ENCODE data around the gene LRSAM1.

LRSAM1 gene

DNA sequence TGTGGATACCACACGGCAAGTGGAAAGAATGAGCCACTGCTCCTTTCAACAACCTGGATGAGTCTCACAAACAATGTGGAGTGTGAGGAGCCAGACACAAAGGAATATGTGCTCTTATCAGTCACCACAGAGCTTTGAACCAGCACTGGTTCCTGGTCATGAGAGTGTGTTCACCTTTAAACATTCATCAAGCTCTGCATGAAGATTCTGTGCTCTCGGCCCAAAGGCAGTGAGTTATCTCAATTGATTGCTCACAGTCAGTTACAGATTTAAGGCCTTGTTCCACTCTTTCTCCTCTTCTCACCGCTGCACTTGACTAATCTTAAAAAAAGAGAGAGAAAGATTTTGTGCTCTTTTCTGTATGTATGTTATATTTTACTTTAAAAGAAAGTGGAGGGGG lies 19.4 kb downstream of the LRSAM1 start:
- FAIRE-seq (peak; percentile 38), DNase-seq (ENCODE audit: insufficient read length, low spot score) (no peak)
- no peak for TF ChIP-seq POLR2AphosphoS5 (IDR thresholded peaks at IDR 0.05; ENCODE audit: low read depth, low read length)
- TF ChIP-seq SPI1 (IDR thresholded peaks at IDR 0.05; ENCODE audit: low read depth, low read length) = no peak
- TF ChIP-seq PAX5 (IDR thresholded peaks at IDR 0.05; ENCODE audit: insufficient read depth, low read length, severe bottlenecking) = no peak
- TF ChIP-seq POU2F2 (IDR thresholded peaks at IDR 0.05; ENCODE audit: low read depth, low read length) = no peak
- no peak for TF ChIP-seq POLR2A (IDR thresholded peaks at IDR 0.05; ENCODE audit: low read depth, low read length)
- no peak for TF ChIP-seq TAF1 (IDR thresholded peaks at IDR 0.05; ENCODE audit: low read depth, low read length)

DNA sequence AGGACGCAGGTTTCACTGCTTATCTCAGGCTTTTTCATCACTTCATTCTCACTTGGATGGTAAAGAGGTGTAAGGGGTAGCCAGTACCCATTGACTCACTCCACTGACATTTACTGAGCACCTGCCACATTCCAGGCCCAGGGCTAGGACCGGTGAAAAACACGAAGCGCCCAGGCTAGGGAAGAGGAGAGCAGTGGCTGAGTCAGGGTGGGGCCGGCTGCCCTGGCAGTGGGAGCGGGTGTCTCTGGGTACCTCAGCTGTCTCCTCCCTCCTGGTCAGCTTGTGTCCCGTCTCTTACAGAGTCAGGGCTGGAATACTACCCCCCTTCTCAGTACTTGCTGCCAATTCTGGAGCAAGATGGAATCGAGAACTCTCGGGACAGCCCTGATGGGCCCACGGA lies 22.2 kb downstream of the LRSAM1 start:
- DNase-seq (ENCODE audit: insufficient read length, low spot score) (no peak), FAIRE-seq (no peak)
- TF ChIP-seq POU2F2 (IDR thresholded peaks at IDR 0.05; ENCODE audit: low read depth, low read length) (no peak), PAX5 (IDR thresholded peaks at IDR 0.05; ENCODE audit: insufficient read depth, low read length, severe bottlenecking) (no peak), SPI1 (IDR thresholded peaks at IDR 0.05; ENCODE audit: low read depth, low read length) (no peak), POLR2A (IDR thresholded peaks at IDR 0.05; ENCODE audit: low read depth, low read length) (no peak), TAF1 (IDR thresholded peaks at IDR 0.05; ENCODE audit: low read depth, low read length) (no peak), POLR2AphosphoS5 (IDR thresholded peaks at IDR 0.05; ENCODE audit: low read depth, low read length) (no peak)

DNA sequence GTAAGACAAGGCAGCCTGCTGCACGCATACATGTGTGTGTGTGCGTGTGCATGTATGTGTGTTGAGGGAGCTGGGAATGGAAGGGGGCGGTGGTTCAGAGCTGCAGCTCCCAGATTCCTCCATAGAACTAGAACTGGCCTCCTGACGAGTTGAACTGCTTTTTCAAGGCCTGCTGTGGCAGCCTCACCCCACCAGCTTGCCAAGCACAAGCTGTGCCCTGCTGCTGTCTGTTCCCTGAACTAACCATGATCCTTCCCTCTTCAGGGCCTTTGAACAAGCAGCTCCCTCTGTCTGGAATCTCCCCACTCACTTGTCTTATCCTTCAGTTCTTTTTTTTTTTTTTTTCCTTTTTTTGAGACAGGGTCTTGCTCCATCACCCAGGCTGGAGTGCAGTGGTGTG lies 22.6 kb downstream of the LRSAM1 start:
- FAIRE-seq = no peak
- no peak for DNase-seq (ENCODE audit: insufficient read length, low spot score)
- TF ChIP-seq POLR2AphosphoS5 (IDR thresholded peaks at IDR 0.05; ENCODE audit: low read depth, low read length) = no peak
- TF ChIP-seq TAF1 (IDR thresholded peaks at IDR 0.05; ENCODE audit: low read depth, low read length) = no peak
- TF ChIP-seq POU2F2 (IDR thresholded peaks at IDR 0.05; ENCODE audit: low read depth, low read length) = no peak
- no peak for TF ChIP-seq POLR2A (IDR thresholded peaks at IDR 0.05; ENCODE audit: low read depth, low read length)
- no peak for TF ChIP-seq SPI1 (IDR thresholded peaks at IDR 0.05; ENCODE audit: low read depth, low read length)
- no peak for TF ChIP-seq PAX5 (IDR thresholded peaks at IDR 0.05; ENCODE audit: insufficient read depth, low read length, severe bottlenecking)

DNA sequence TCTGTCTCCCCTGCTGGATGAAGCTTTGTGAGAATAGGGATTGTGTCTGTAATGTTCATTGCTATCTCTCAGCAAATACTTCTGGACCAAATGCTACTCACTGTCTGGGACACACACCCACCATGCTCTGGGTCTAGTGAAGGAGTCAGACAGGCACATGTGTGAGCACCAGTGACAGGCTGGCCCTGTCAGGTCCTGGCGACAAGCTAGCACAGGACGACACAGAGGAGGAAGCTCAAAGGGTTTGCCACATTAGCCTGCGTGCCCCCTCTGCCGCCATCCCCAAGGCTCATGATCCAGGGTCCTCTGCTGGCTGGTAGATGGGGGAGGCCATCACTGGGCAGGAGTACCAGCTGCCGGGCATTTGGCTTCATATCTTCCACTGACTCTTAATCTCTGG lies 23.3 kb downstream of the LRSAM1 start:
- TF ChIP-seq PAX5 (IDR thresholded peaks at IDR 0.05; ENCODE audit: insufficient read depth, low read length, severe bottlenecking) = no peak
- TF ChIP-seq POLR2AphosphoS5 (IDR thresholded peaks at IDR 0.05; ENCODE audit: low read depth, low read length) = no peak
- no peak for TF ChIP-seq POU2F2 (IDR thresholded peaks at IDR 0.05; ENCODE audit: low read depth, low read length)
- no peak for TF ChIP-seq SPI1 (IDR thresholded peaks at IDR 0.05; ENCODE audit: low read depth, low read length)
- no peak for TF ChIP-seq POLR2A (IDR thresholded peaks at IDR 0.05; ENCODE audit: low read depth, low read length)
- TF ChIP-seq TAF1 (IDR thresholded peaks at IDR 0.05; ENCODE audit: low read depth, low read length) = no peak
- DNase-seq (ENCODE audit: insufficient read length, low spot score) (no peak), FAIRE-seq (no peak)

DNA sequence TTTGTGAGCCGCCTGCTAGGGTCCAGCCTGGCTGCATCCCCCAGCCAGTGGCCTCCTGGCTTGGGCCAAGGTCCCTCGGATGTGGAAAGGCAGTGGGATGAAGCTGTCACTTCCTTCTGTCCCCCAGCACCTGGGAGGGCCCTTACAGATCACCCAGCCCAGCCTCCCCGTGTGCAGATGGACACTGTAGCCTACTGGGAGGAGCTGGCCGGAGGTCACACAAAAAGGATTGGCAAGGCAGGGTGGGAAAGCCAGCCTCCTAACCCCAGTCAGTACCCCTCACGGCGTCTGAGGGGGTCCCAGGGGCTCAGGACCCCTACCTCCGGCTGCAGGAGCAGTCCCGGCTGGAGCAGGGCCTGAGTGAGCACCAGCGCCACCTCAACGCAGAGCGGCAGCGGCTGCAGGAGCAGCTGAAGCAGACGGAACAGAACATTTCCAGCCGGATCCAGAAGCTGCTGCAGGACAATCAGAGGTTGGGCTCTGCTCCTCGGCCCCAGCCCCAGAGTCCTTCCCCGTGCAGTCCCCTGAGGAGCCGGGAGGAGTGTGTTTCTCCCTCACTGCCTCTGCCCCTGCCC lies 28.3 kb downstream of the LRSAM1 start:
- no peak for FAIRE-seq

DNA sequence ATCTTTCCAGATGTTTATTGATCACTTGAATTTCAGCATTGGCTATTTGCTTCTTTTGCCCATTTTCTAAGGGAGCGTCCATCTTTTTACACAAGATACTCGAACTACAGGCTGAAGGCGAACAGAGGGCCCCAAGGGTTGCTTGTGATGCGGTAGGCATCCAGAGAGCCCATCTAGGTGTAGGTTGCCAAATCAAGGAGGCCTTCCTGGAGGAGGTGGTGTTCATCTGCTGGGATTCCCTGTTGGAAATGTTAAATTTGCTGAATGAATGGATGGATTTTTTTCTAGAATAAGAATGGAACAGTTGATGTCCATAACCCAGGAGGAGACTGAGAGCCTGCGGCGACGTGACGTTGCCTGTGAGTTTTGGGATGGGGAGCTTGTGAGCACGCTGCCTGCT lies 31.4 kb downstream of the LRSAM1 start:
- TF ChIP-seq POLR2AphosphoS5 (IDR thresholded peaks at IDR 0.05; ENCODE audit: low read depth, low read length) = no peak
- no peak for TF ChIP-seq POLR2A (IDR thresholded peaks at IDR 0.05; ENCODE audit: low read depth, low read length)
- TF ChIP-seq SPI1 (IDR thresholded peaks at IDR 0.05; ENCODE audit: low read depth, low read length) = no peak
- no peak for TF ChIP-seq POU2F2 (IDR thresholded peaks at IDR 0.05; ENCODE audit: low read depth, low read length)
- TF ChIP-seq PAX5 (IDR thresholded peaks at IDR 0.05; ENCODE audit: insufficient read depth, low read length, severe bottlenecking) = no peak
- TF ChIP-seq TAF1 (IDR thresholded peaks at IDR 0.05; ENCODE audit: low read depth, low read length) = no peak
- FAIRE-seq (no peak), DNase-seq (ENCODE audit: insufficient read length, low spot score) (no peak)

More for the DNA sequence above, 28.3 kb downstream of the LRSAM1 start:
- TF ChIP-seq TAF1 (IDR thresholded peaks at IDR 0.05; ENCODE audit: low read depth, low read length) = no peak
- TF ChIP-seq POLR2A (IDR thresholded peaks at IDR 0.05; ENCODE audit: low read depth, low read length) = no peak
- TF ChIP-seq POLR2AphosphoS5 (IDR thresholded peaks at IDR 0.05; ENCODE audit: low read depth, low read length) = no peak
- no peak for TF ChIP-seq SPI1 (IDR thresholded peaks at IDR 0.05; ENCODE audit: low read depth, low read length)
- TF ChIP-seq POU2F2 (IDR thresholded peaks at IDR 0.05; ENCODE audit: low read depth, low read length) = no peak
- no peak for TF ChIP-seq PAX5 (IDR thresholded peaks at IDR 0.05; ENCODE audit: insufficient read depth, low read length, severe bottlenecking)
- DNase-seq (ENCODE audit: insufficient read length, low spot score) = no peak

DNA sequence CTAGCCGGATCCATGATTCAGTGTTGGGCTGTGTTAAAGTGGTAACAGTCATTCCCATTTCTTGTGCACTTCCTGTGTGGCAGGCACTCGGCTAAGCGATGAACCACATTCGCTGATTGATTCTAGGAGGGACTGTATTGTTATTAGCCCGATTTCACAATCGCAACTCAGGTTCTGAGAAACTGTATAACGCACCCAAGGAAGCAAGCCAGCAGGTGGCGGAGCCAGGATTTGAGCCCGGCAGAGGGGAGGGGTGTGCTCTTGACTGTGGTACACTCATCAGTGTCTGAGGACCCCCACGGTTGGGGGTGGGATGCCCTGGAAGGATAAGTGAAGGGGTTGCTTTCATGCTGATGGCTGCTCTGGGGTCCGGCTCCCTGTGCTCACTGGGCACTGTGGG lies 34.7 kb downstream of the LRSAM1 start:
- FAIRE-seq (no peak), DNase-seq (ENCODE audit: insufficient read length, low spot score) (no peak)
- no peak for TF ChIP-seq SPI1 (IDR thresholded peaks at IDR 0.05; ENCODE audit: low read depth, low read length)
- TF ChIP-seq PAX5 (IDR thresholded peaks at IDR 0.05; ENCODE audit: insufficient read depth, low read length, severe bottlenecking) = no peak
- TF ChIP-seq TAF1 (IDR thresholded peaks at IDR 0.05; ENCODE audit: low read depth, low read length) = no peak
- no peak for TF ChIP-seq POLR2AphosphoS5 (IDR thresholded peaks at IDR 0.05; ENCODE audit: low read depth, low read length)
- TF ChIP-seq POU2F2 (IDR thresholded peaks at IDR 0.05; ENCODE audit: low read depth, low read length) = no peak
- TF ChIP-seq POLR2A (IDR thresholded peaks at IDR 0.05; ENCODE audit: low read depth, low read length) = no peak

DNA sequence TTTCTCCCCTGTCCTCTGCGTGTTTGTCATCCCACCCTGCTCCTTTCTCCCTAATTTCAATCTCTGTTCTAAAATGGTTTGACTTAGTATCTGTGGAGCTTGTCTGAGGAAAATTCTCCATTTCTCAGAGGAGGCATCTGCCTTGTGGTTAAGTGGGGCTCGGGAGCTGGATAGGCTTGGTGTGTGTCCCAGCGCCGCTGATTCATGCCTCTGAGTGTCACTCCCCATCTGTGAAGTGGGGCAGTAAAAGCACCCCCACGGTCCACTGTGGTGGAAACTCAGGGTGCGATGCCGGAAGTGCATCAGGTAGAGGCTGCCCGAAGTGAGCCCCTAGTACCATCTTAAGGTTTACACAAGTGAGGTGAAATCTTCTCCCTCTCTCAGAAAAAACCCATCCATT lies 37.6 kb downstream of the LRSAM1 start:
- no peak for TF ChIP-seq POU2F2 (IDR thresholded peaks at IDR 0.05; ENCODE audit: low read depth, low read length)
- TF ChIP-seq SPI1 (IDR thresholded peaks at IDR 0.05; ENCODE audit: low read depth, low read length) = no peak
- TF ChIP-seq POLR2AphosphoS5 (IDR thresholded peaks at IDR 0.05; ENCODE audit: low read depth, low read length) = no peak
- no peak for TF ChIP-seq PAX5 (IDR thresholded peaks at IDR 0.05; ENCODE audit: insufficient read depth, low read length, severe bottlenecking)
- TF ChIP-seq POLR2A (IDR thresholded peaks at IDR 0.05; ENCODE audit: low read depth, low read length) = no peak
- no peak for TF ChIP-seq TAF1 (IDR thresholded peaks at IDR 0.05; ENCODE audit: low read depth, low read length)
- DNase-seq (ENCODE audit: insufficient read length, low spot score) (no peak), FAIRE-seq (no peak)

DNA sequence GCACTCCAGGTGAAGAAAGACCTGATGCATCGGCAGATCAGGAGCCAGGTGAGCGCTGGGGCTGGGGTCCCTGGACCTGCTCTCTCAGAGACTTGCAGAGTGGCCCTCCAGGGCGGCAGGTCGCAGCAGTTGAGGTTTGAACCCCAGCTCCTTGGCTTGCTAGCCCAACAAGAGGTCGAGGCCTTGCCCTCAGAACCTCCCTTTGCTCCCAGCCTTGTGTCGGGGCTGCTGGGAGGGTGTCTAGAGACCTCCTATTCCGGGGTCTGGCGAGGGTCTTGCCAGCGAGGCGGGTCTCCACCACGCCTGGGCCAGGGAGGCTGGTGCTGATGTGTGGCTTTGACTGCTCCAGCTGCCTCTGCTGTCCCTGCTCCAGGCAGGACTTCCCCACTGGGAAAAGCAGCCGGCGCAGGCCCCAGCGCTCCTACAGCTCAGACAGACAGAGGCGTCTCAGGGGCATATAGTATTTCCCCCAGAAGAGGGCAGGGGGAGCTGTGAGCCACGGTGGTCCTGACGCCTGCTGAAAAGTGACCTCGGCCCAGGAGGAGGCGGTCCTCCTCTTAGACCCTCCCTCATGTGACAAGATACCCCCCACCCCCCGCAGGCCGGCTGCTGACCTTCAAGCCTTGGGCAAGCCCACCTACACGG lies 38.3 kb downstream of the LRSAM1 start:
- TF ChIP-seq POLR2AphosphoS5 (IDR thresholded peaks at IDR 0.05; ENCODE audit: low read depth, low read length) (no peak), TAF1 (IDR thresholded peaks at IDR 0.05; ENCODE audit: low read depth, low read length) (no peak), PAX5 (IDR thresholded peaks at IDR 0.05; ENCODE audit: insufficient read depth, low read length, severe bottlenecking) (no peak), POU2F2 (IDR thresholded peaks at IDR 0.05; ENCODE audit: low read depth, low read length) (no peak), POLR2A (IDR thresholded peaks at IDR 0.05; ENCODE audit: low read depth, low read length) (no peak), SPI1 (IDR thresholded peaks at IDR 0.05; ENCODE audit: low read depth, low read length) (no peak)
- no peak for DNase-seq (ENCODE audit: insufficient read length, low spot score)
- no peak for FAIRE-seq

Measured in GM12891 (cell line).